Measurements from ENCODE around the gene TRIM33.

DNA sequence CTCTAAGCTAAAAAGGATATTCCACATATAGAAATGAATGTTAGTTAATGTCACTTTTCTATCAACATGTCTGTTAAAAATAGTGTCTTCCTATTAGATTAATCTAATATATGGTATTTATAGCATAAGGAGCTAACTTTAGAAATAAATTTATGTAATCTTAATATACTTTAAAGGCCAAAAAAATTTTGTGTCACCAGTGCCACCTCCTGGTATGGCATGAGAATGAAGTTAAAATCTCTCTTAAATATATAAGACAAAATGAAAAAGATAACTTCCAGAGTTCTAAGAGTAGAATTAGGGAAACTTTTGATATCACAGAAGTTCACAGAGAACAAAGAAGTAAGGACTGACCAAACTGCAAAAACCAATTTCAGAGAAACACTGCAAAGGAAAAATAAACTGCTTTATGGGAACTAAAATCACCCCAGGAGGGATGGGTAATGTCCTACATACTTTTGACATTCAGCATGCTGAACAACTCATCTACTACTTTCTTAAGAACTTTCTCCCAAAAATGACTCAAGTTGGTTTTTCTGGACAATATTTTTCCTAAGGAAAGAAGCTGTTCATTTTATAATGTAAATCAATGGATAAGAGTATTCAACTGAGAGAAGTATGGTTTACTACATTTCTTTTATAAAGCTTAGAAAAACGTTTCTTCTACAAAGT is 82.8 kb downstream of the TRIM33 start:
- TF ChIP-seq CTCF (IDR thresholded peaks at IDR 0.05; ENCODE audit: poor library complexity) (peak; percentile 55), EZH2 (IDR thresholded peaks at IDR 0.05; ENCODE audit: borderline replicate concordance) (no peak), EZH2phosphoT487 (IDR thresholded peaks at IDR 0.05; ENCODE audit: low read depth, severe bottlenecking, unreplicated experiment) (no peak)
